ENCODE measurements around the gene ADCY1. TPM values are rescaled to one million over a fixed set of nuclear protein-coding genes. Genes with fewer than 3 reads are reported as not detected.

The ADCY1 gene
- total RNA-seq, 2 donors from 2014 or later, result 15.3 to 18.5 TPM

DNA sequence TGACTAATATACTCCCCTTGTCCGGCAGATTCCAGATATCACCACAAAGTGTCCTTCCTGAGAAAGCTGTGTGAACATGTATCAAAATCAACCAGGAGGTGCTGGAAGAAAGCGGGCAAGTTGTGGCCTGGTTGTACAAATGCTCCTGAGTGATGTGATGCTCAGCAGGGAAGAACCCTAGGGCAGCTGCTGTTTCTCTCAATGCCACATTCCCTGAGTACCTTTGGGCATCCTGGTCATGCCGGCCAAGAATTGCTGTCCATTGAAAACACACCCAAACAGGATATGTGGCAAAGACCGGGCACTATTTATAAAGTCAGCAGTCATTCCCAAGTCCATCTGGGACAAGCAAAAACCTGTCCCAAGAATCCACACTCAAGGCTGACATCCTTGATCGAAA lies 7.8 kb upstream of the ADCY1 start:
- H3K9ac ChIP-seq (ENCODE audit: extremely low read depth, low read length, poor library complexity, severe bottlenecking), result no peak overlapping the region
- no peaks in the 10 kb centered on the region for H3K36me3 ChIP-seq (ENCODE audit: control insufficient read depth, insufficient read depth, low read length)
- Mint-ChIP-seq H3K9me3 (no peaks in the 10 kb centered on the region), H3K4me3 (no peak overlapping the region), H3K27me3 (ENCODE audit: insufficient read depth) (peaks cover 13% of the 10 kb centered on the region), H3K4me1 (peaks cover 14% of the 10 kb centered on the region), H3K27ac (no peak overlapping the region), H3K36me3 (ENCODE audit: low read depth) (no peaks in the 10 kb centered on the region)
- TF ChIP-seq, protein P1, sequence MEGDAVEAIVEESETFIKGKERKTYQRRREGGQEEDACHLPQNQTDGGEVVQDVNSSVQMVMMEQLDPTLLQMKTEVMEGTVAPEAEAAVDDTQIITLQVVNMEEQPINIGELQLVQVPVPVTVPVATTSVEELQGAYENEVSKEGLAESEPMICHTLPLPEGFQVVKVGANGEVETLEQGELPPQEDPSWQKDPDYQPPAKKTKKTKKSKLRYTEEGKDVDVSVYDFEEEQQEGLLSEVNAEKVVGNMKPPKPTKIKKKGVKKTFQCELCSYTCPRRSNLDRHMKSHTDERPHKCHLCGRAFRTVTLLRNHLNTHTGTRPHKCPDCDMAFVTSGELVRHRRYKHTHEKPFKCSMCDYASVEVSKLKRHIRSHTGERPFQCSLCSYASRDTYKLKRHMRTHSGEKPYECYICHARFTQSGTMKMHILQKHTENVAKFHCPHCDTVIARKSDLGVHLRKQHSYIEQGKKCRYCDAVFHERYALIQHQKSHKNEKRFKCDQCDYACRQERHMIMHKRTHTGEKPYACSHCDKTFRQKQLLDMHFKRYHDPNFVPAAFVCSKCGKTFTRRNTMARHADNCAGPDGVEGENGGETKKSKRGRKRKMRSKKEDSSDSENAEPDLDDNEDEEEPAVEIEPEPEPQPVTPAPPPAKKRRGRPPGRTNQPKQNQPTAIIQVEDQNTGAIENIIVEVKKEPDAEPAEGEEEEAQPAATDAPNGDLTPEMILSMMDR (conservative IDR thresholded peaks at IDR 0.05), result no peak
- no peak overlapping the region for H3K4me3 ChIP-seq (ENCODE audit: low read length)
- no peak overlapping the region for H3K27ac ChIP-seq (ENCODE audit: low read depth, low read length)
- 91 to 94% methylated on average over 3 to 5 of the region's 5 CpGs for WGBS, 2 experiments (ENCODE audit: insufficient coverage in 1 of 2, insufficient read length in 1 of 2)
- H3K4me1 ChIP-seq (ENCODE audit: control insufficient read depth, insufficient read depth, low read length), result no peaks in the 10 kb centered on the region
- no peaks in the 10 kb centered on the region for H3K9me3 ChIP-seq (ENCODE audit: control insufficient read depth, low read length)
- peaks cover 4% of the 10 kb centered on the region for H3K27me3 ChIP-seq (ENCODE audit: control insufficient read depth, insufficient read depth, low read length, poor library complexity, severe bottlenecking)
- no peak for DNase-seq

DNA sequence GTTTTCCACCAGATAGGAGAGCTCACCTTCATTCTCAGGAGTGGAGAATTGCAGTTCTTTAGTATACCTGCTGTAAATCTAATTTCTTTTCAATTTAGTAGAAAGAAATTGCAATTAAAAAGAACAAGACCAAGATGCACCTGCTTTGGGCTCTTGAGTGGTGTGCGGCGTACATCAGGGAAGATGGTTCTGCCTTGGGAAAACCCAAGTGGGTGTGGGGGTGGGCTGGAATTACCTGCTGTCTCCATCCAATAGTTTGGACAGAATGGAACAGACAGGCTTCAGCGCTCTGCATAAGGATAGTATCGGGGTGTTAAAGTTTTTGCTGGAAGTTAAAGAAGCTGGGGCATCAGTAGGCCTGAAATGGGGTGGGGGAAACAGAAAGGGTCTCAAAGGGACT lies 7.2 kb upstream of the ADCY1 start:
- Mint-ChIP-seq H3K27me3 (ENCODE audit: insufficient read depth) (peaks cover 18% of the 10 kb centered on the region), H3K4me1 (peaks cover 9% of the 10 kb centered on the region), H3K4me3 (no peak overlapping the region), H3K27ac (no peak overlapping the region), H3K9me3 (no peaks in the 10 kb centered on the region), H3K36me3 (ENCODE audit: low read depth) (no peaks in the 10 kb centered on the region)
- 96 to 97% methylated on average over 4 of the region's 4 CpGs for WGBS, 2 experiments (ENCODE audit: insufficient coverage in 1 of 2, insufficient read length in 1 of 2)
- TF ChIP-seq, protein P1 (conservative IDR thresholded peaks at IDR 0.05), result no peak
- Histone ChIP-seq H3K36me3 (ENCODE audit: control insufficient read depth, insufficient read depth, low read length) (no peaks in the 10 kb centered on the region), H3K4me1 (ENCODE audit: control insufficient read depth, insufficient read depth, low read length) (no peaks in the 10 kb centered on the region), H3K27ac (ENCODE audit: low read depth, low read length) (no peak overlapping the region), H3K9ac (ENCODE audit: extremely low read depth, low read length, poor library complexity, severe bottlenecking) (no peak overlapping the region), H3K27me3 (ENCODE audit: control insufficient read depth, insufficient read depth, low read length, poor library complexity, severe bottlenecking) (peaks cover 10% of the 10 kb centered on the region), H3K4me3 (ENCODE audit: low read length) (no peak overlapping the region), H3K9me3 (ENCODE audit: control insufficient read depth, low read length) (no peaks in the 10 kb centered on the region)
- no peak for DNase-seq

DNA sequence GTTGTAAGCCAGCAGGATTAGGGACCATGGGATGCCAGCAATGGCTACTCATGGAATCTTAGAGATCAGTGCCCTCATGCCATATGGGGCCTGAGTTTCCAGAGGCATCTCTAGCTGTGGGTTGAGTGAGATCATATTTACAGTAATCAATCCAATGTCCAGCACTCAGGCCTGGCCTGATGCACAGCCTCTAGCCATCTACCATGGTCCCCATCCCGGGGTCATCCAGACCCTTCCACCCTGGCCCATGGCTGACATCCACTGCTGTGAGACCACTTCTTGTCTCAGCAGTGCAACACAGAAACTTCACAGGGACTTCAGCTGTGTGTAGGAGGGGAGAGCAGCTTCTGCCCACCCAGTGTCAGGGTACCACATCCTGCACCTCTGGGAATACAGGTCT lies 6.5 kb upstream of the ADCY1 start:
- no peak overlapping the region for H3K4me3 ChIP-seq (ENCODE audit: low read length)
- peaks cover 6% of the 10 kb centered on the region for H3K4me1 Mint-ChIP-seq
- 95% methylated on average over 1 of the region's 1 CpG; no CpG with 5 or more reads in 1 of the 2 experiments for WGBS, 2 experiments (ENCODE audit: insufficient coverage in 1 of 2, insufficient read length in 1 of 2)
- no peak overlapping the region for H3K4me3 Mint-ChIP-seq
- no peak overlapping the region for H3K27ac Mint-ChIP-seq
- H3K27me3 Mint-ChIP-seq (ENCODE audit: insufficient read depth), result peaks cover 26% of the 10 kb centered on the region
- H3K9ac ChIP-seq (ENCODE audit: extremely low read depth, low read length, poor library complexity, severe bottlenecking), result no peak overlapping the region
- no peaks in the 10 kb centered on the region for H3K36me3 ChIP-seq (ENCODE audit: control insufficient read depth, insufficient read depth, low read length)
- no peak overlapping the region for H3K27ac ChIP-seq (ENCODE audit: low read depth, low read length)
- peak; percentile 22 for DNase-seq
- peaks cover 17% of the 10 kb centered on the region for H3K27me3 ChIP-seq (ENCODE audit: control insufficient read depth, insufficient read depth, low read length, poor library complexity, severe bottlenecking)
- H3K9me3 Mint-ChIP-seq, result no peaks in the 10 kb centered on the region
- H3K4me1 ChIP-seq (ENCODE audit: control insufficient read depth, insufficient read depth, low read length), result no peaks in the 10 kb centered on the region
- TF ChIP-seq, protein P1 (conservative IDR thresholded peaks at IDR 0.05), result no peak
- H3K36me3 Mint-ChIP-seq (ENCODE audit: low read depth), result no peaks in the 10 kb centered on the region
- H3K9me3 ChIP-seq (ENCODE audit: control insufficient read depth, low read length), result no peaks in the 10 kb centered on the region
